Fibroblast of lung (primary cell): Measurements from ENCODE around the gene PADI2.

Experiments
- CTCF ChIP-seq, 2 donors: IDR thresholded peaks in 1 of 2; conservative IDR thresholded peaks in 1 of 2; 1 replicate in 1 of 2; 2 replicates in 1 of 2; pipeline ENCODE4 v1.5.1; 2011 to 2012; ENCODE audit warnings: low read length in 2 of 2, control low read depth in 1 of 2, inconsistent platforms in 1 of 2, low read depth in 1 of 2, mild to moderate bottlenecking in 1 of 2
- EZH2 ChIP-seq: IDR thresholded peaks from 2 replicates; pipeline ENCODE4 v1.5.1; 2012; ENCODE audit warnings: low read length, control low read depth, mild to moderate bottlenecking; ENCODE audit errors: missing control alignments

- TF ChIP-seq CTCF (conservative IDR thresholded peaks at IDR 0.05 in 1 of 2, IDR thresholded peaks at IDR 0.05 in 1 of 2; ENCODE audit: low read depth in 1 of 2, low read length in 2 of 2) = no peak
- no peak for TF ChIP-seq EZH2
Measured at GRCh38 chr1:17020502-17020901, 98.7 kb downstream of the PADI2 start.
